Vagina (tissue), 2 donors: ENCODE results near the gene CHD6.

Source experiments
- CTCF ChIP-seq, 3 experiments: fragments of 450-650 bp in 2 of 3; fragments of 200-600 bp in 1 of 3; sonication (generic) in 1 of 3; IDR thresholded peaks; one replicate each; pipeline ENCODE4 v1.5.1; 2017 to 2019; ENCODE audit warnings: antibody characterized with exemption in 3 of 3, mild to moderate bottlenecking in 2 of 3, moderate library complexity in 2 of 3
- POLR2A ChIP-seq, 2 donors: fragments of 450-650 bp; IDR thresholded peaks; one replicate each; pipeline ENCODE4 v1.6.1; 2017; ENCODE audit warnings: antibody characterized with exemption in 2 of 2, mild to moderate bottlenecking in 2 of 2, moderate library complexity in 2 of 2
- POLR2AphosphoS5 ChIP-seq, 2 donors: sonication (generic); formaldehyde crosslinking; IDR thresholded peaks; one replicate each; pipeline ENCODE4 v1.9.0; 2017; ENCODE audit warnings: antibody characterized with exemption in 2 of 2, mild to moderate bottlenecking in 2 of 2, low read depth in 1 of 2; ENCODE audit not compliant: insufficient read depth in 1 of 2

- no peak for TF ChIP-seq CTCF (IDR thresholded peaks at IDR 0.05)
- no peak for TF ChIP-seq POLR2A (IDR thresholded peaks at IDR 0.05)
- no peak for TF ChIP-seq POLR2AphosphoS5 (IDR thresholded peaks at IDR 0.05; ENCODE audit: insufficient read depth in 1 of 2, low read depth in 1 of 2)
These were observed 9.6 kb upstream of the CHD6 start for GRCh38 chr20:41627611-41628244.
